NCI-H2029 treated with DMSO at 0.1 percent for 48 hours (cell line): ENCODE results near the gene RNASEL.

ENCODE experiments used
- DNase-seq: peaks from one replicate; lab custom pipeline; 2025; lab: John Stamatoyannopoulos, UW

RNASEL gene

GRCh38 chr1:182600036-182600713 lies 11.1 kb upstream of the RNASEL start:
- DNase-seq, result no peak

GRCh38 chr1:182599339-182599738 lies 10.3 kb upstream of the RNASEL start:
- no peak for DNase-seq

GRCh38 chr1:182598296-182598695 lies 9.2 kb upstream of the RNASEL start:
- DNase-seq, result no peak

- no peak for DNase-seq
Observed at GRCh38 chr1:182596934-182597333, 7.9 kb upstream of the RNASEL start.

- DNase-seq, result peak; percentile 20
Observed at GRCh38 chr1:182595641-182596240, 6.7 kb upstream of the RNASEL start.

- DNase-seq, result no peak
Observed at GRCh38 chr1:182589931-182590330, 875 bp upstream of the RNASEL start.

GRCh38 chr1:182589520-182589919 lies 464 bp upstream of the RNASEL start:
- DNase-seq, result no peak

GRCh38 chr1:182587666-182588499 lies 1.2 kb downstream of the RNASEL start:
- no peak for DNase-seq

- no peak for DNase-seq
Observed at GRCh38 chr1:182587093-182587492, 2.0 kb downstream of the RNASEL start.

GRCh38 chr1:182586380-182586779 lies 2.7 kb downstream of the RNASEL start:
- no peak for DNase-seq

- no peak for DNase-seq
Observed at GRCh38 chr1:182584746-182585145, 4.3 kb downstream of the RNASEL start.

- DNase-seq, result no peak
Observed at GRCh38 chr1:182580736-182581135, 8.3 kb downstream of the RNASEL start.

- no peak for DNase-seq
Observed at GRCh38 chr1:182575540-182576149, 13.4 kb downstream of the RNASEL start.

GRCh38 chr1:182574156-182574555 lies 14.9 kb downstream of the RNASEL start:
- DNase-seq, result no peak

- no peak for DNase-seq
Observed at GRCh38 chr1:182570611-182570970, 18.5 kb downstream of the RNASEL start.

GRCh38 chr1:182569939-182570610 lies 19.0 kb downstream of the RNASEL start:
- no peak for DNase-seq

GRCh38 chr1:182568647-182569284 lies 20.3 kb downstream of the RNASEL start:
- no peak for DNase-seq

- DNase-seq, result no peak
Observed at GRCh38 chr1:182567629-182568028, 21.4 kb downstream of the RNASEL start.

GRCh38 chr1:182565537-182565936 lies 23.5 kb downstream of the RNASEL start:
- no peak for DNase-seq

- no peak for DNase-seq
Observed at GRCh38 chr1:182564406-182565004, 24.6 kb downstream of the RNASEL start.

GRCh38 chr1:182563095-182563494 lies 26.0 kb downstream of the RNASEL start:
- DNase-seq, result no peak
